Endothelial cell (in vitro differentiated cells): ENCODE data around the gene MYO15B. TPM values are rescaled to one million over a fixed set of nuclear protein-coding genes. Genes with fewer than 3 reads are reported as not detected.

Source experiments
- DNase-seq: peaks from one replicate; pipeline ENCODE4 v3.0.0; 2021; ENCODE audit warnings: low spot score
- H3K27ac Mint-ChIP-seq: one replicate; pipeline ENCODE4 v1.8.0; 2021; ENCODE audit warnings: mixed read lengths, inconsistent platforms; ENCODE audit not compliant: unreplicated experiment
- H3K27me3 Mint-ChIP-seq: one replicate; pipeline ENCODE4 v1.8.0; 2021; ENCODE audit warnings: mild to moderate bottlenecking, moderate library complexity, mixed read lengths, inconsistent platforms; ENCODE audit not compliant: unreplicated experiment
- H3K36me3 Mint-ChIP-seq: one replicate; pipeline ENCODE4 v1.8.0; 2021; ENCODE audit warnings: mild to moderate bottlenecking, low read depth, mixed read lengths, inconsistent platforms; ENCODE audit not compliant: unreplicated experiment
- H3K4me1 Mint-ChIP-seq: one replicate; pipeline ENCODE4 v1.8.0; 2021; ENCODE audit warnings: mild to moderate bottlenecking, mixed read lengths, inconsistent platforms; ENCODE audit not compliant: unreplicated experiment
- H3K4me3 Mint-ChIP-seq: one replicate; pipeline ENCODE4 v1.8.0; 2021; ENCODE audit warnings: mild to moderate bottlenecking, mixed read lengths, inconsistent platforms; ENCODE audit not compliant: unreplicated experiment
- H3K9me3 Mint-ChIP-seq: one replicate; pipeline ENCODE4 v1.8.0; 2021; ENCODE audit warnings: mixed read lengths, inconsistent platforms; ENCODE audit not compliant: unreplicated experiment
- total RNA-seq: library from RNA; stranded (reverse); fragmentation: NEBNext Ultra II Directional; extraction: Animal tissue kit (Norgen Biotek cat#: 25700); gene quantifications from one replicate; pipeline ENCODE4 v1.2.1, GENCODE V29; 2021; ENCODE audit not compliant: unreplicated experiment
- TF ChIP-seq, protein P1 (sequence below): fragments of 200-600 bp; sonication (generic); IDR thresholded peaks from one replicate; pipeline ENCODE4 v1.5.0; 2021; ENCODE audit warnings: antibody characterized with exemption; ENCODE audit not compliant: unreplicated experiment

The MYO15B gene
- total RNA-seq, 1 donor from 2014 or later: 224 TPM

DNA sequence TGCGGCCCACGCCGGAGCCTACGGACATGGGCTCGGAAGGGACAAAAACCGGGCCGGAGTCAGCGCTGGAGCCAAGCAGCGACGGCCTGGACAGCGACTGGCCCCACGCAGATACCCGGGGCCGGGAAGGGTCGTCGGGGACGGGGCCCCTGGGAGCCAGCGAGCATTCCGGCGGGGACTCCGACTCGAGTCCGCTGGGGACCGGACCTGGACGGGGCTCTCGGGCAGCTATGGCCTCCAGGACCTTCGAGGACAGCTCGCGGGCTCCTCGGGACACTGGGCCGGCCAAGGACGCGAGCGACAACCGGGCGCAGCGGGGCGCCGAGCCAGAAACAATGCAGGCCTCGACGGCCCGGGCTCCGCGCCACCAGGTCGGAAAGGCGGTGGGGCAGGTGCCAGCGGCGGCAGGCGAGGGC, 1.0 kb downstream of the MYO15B start:
- Mint-ChIP-seq H3K9me3 (no peaks in the 10 kb centered on the region), H3K4me1 (no peaks in the 10 kb centered on the region), H3K27me3 (peaks cover 10% of the 10 kb centered on the region), H3K36me3 (no peaks in the 10 kb centered on the region), H3K27ac (no peak overlapping the region), H3K4me3 (no peak overlapping the region)
- no peak for DNase-seq
- TF ChIP-seq, protein P1, sequence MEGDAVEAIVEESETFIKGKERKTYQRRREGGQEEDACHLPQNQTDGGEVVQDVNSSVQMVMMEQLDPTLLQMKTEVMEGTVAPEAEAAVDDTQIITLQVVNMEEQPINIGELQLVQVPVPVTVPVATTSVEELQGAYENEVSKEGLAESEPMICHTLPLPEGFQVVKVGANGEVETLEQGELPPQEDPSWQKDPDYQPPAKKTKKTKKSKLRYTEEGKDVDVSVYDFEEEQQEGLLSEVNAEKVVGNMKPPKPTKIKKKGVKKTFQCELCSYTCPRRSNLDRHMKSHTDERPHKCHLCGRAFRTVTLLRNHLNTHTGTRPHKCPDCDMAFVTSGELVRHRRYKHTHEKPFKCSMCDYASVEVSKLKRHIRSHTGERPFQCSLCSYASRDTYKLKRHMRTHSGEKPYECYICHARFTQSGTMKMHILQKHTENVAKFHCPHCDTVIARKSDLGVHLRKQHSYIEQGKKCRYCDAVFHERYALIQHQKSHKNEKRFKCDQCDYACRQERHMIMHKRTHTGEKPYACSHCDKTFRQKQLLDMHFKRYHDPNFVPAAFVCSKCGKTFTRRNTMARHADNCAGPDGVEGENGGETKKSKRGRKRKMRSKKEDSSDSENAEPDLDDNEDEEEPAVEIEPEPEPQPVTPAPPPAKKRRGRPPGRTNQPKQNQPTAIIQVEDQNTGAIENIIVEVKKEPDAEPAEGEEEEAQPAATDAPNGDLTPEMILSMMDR: no peak

DNA sequence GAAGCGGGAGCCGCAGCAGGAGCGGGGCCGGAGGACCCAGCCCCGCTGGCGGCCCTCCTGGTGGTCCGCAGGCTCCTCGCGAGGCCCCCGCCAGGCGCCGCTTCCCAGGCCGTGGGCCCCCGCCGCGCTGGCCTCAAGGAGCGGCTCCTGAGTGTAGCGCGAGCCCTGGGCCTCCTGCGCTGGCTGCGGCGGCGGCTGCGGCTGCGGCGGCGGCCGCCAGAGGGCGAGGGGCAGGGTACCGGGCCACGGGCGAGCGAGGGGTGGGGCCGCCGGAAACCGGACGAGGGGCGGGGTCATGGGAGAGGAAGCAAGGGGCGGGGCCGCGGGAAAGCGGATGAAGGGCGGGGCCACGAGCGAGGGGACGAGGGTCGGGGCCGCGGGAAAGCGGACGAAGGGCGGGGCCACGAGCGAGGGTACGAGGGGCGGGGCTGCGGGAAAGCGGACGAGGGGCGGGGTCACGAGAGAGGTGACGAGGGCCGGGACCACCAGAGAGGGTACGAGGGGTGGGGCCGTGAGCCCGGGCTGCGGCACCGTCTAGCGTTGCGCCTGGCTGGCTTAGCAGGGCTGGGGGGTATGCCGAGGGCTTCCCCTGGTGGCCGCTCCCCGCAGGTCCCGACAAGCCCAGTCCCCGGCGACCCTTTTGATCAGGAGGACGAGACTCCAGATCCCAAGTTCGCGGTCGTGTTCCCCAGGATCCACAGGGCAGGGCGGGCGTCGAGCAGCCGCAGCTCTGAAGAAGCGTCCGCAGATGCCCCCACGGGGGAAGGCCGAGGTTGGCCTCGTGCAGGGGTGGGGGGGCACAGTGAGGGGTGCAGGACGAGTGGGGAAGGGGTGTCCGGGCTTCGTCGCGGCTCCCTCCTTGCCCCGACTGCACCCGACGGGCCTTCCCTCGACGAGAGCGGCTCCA, 1.7 kb downstream of the MYO15B start:
- H3K36me3 Mint-ChIP-seq: no peaks in the 10 kb centered on the region
- peaks cover 8% of the 10 kb centered on the region for H3K27me3 Mint-ChIP-seq
- TF ChIP-seq, protein P1: peak; percentile 84
- H3K27ac Mint-ChIP-seq: no peak overlapping the region
- H3K4me3 Mint-ChIP-seq: peak overlapping the region; percentile 67
- no peaks in the 10 kb centered on the region for H3K4me1 Mint-ChIP-seq
- no peaks in the 10 kb centered on the region for H3K9me3 Mint-ChIP-seq
- DNase-seq: peak; percentile 95

DNA sequence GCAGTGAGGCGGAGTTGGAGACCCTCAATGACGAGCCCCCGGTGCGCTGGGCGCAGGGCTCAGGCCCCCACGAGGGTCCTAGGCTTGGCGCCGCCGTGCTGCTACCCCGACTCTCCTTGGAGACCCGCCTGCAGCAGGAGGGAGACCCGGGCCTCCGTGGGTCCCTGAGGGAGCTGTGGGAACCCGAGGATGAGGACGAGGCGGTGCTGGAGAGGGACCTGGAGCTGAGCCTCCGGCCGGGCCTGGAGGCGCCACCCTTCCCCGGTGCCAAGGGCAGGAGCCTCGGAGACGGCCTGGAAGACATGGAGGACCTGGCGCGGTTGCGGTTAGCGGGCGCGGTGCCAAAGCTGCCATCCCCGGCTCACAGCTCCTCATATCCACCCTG, 2.3 kb downstream of the MYO15B start:
- TF ChIP-seq, protein P1: no peak
- Mint-ChIP-seq H3K36me3 (no peaks in the 10 kb centered on the region), H3K27me3 (peaks cover 8% of the 10 kb centered on the region), H3K9me3 (no peaks in the 10 kb centered on the region), H3K27ac (no peak overlapping the region), H3K4me3 (no peak overlapping the region), H3K4me1 (no peaks in the 10 kb centered on the region)
- no peak for DNase-seq

DNA sequence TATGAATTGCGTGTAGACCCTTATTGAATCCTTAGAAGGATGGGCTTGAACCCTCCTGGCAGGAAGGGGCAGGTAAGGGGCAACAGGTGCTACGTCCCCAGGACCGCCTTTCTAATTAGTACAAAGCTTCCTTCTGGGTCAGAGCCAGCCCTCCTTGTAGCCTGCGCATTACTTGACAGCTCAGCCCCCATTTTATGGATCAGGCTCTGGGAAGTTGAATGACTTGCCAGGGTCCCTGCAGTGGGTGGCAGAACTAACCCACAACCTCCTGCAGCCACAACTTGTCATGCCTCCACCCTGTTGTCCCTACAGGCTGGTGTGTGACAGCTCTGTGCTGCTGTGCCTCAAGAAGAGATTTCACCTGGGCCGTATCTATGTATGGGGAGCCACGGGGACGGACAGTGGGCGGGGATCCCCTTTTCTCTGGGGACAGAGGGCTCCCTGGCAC, 2.7 kb downstream of the MYO15B start:
- Mint-ChIP-seq H3K4me3 (no peak overlapping the region), H3K9me3 (no peaks in the 10 kb centered on the region), H3K27ac (peak overlapping the region; percentile 42), H3K4me1 (no peaks in the 10 kb centered on the region), H3K36me3 (no peaks in the 10 kb centered on the region), H3K27me3 (peaks cover 8% of the 10 kb centered on the region)
- TF ChIP-seq, protein P1: no peak
- no peak for DNase-seq
